HL-60 (cell line): ENCODE results near the gene NPPC.

Experiments used
- POLR2AphosphoS5 ChIP-seq: IDR thresholded peaks from 2 replicates; pipeline ENCODE4 v1.6.1; 2012; ENCODE audit warnings: low read depth
- TF ChIP-seq, protein P1 (sequence below): IDR thresholded peaks from one replicate; pipeline ENCODE4 v1.5.1; 2011; ENCODE audit warnings: low read length, control low read depth, inconsistent platforms; ENCODE audit not compliant: insufficient read depth

GRCh38 chr2:231900972-231901371 lies 25.2 kb downstream of the NPPC start:
- TF ChIP-seq, protein P1, sequence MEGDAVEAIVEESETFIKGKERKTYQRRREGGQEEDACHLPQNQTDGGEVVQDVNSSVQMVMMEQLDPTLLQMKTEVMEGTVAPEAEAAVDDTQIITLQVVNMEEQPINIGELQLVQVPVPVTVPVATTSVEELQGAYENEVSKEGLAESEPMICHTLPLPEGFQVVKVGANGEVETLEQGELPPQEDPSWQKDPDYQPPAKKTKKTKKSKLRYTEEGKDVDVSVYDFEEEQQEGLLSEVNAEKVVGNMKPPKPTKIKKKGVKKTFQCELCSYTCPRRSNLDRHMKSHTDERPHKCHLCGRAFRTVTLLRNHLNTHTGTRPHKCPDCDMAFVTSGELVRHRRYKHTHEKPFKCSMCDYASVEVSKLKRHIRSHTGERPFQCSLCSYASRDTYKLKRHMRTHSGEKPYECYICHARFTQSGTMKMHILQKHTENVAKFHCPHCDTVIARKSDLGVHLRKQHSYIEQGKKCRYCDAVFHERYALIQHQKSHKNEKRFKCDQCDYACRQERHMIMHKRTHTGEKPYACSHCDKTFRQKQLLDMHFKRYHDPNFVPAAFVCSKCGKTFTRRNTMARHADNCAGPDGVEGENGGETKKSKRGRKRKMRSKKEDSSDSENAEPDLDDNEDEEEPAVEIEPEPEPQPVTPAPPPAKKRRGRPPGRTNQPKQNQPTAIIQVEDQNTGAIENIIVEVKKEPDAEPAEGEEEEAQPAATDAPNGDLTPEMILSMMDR = no peak
- TF ChIP-seq POLR2AphosphoS5 = no peak
